SK-N-SH (cell line): ENCODE results near the gene WT1. TPM values are rescaled to one million over a fixed set of nuclear protein-coding genes. Genes with fewer than 3 reads are reported as not detected.

Experiments used
- CTCF ChIA-PET: fragments of 300-600, 350-600 bp; formaldehyde crosslinking; extraction: SDS; loops from one replicate; lab custom pipeline; 2021; lab: Yijun Ruan, JAX
- POLR2A ChIA-PET: fragments of 350-600 bp; sonication (Branson Sonifier 250); formaldehyde crosslinking; extraction: SDS; loops from one replicate; lab custom pipeline; 2020; ENCODE audit warnings: antibody characterized with exemption, inconsistent platforms; lab: Yijun Ruan, JAX
- DNase-seq: peaks from one replicate; pipeline ENCODE4 v3.0.0; 2012
- H2AFZ ChIP-seq: fragments of 200-600 bp; sonication (generic); 2 replicates; pipeline ENCODE4 v1.8.1; 2016; ENCODE audit warnings: antibody characterized with exemption, mild to moderate bottlenecking, low read depth
- H3F3A ChIP-seq: fragments of 200-600 bp; sonication (generic); replicated peaks from 2 replicates; pipeline ENCODE3; 2016; ENCODE audit warnings: antibody characterized with exemption, mild to moderate bottlenecking; ENCODE audit not compliant: insufficient read depth
- H3K27ac ChIP-seq, 2 experiments: fragments of 200-500 bp in 1 of 2; fragments of 200-600 bp in 1 of 2; sonication (Bioruptor generic) in 1 of 2; sonication (generic), shearing (Covaris generic) in 1 of 2; 2 replicates each; pipeline versions ENCODE4 v1.5.1 to v1.6.1; 2014 to 2016; ENCODE audit warnings: low read depth in 2 of 2, inconsistent platforms in 1 of 2, low read length in 1 of 2, mild to moderate bottlenecking in 1 of 2, mixed read lengths in 1 of 2
- H3K27me3 ChIP-seq: fragments of 200-600 bp; sonication (generic), shearing (Covaris generic); 2 replicates; pipeline ENCODE4 v1.6.1; 2016; ENCODE audit warnings: mixed run types; ENCODE audit not compliant: insufficient read depth
- H3K36me3 ChIP-seq, 2 experiments: fragments of 200-500 bp in 1 of 2; fragments of 200-600 bp in 1 of 2; sonication (Bioruptor generic) in 1 of 2; sonication (generic) in 1 of 2; replicated peaks in 1 of 2; 2 replicates each; pipeline versions ENCODE3 to v1.5.1; 2014 to 2016; ENCODE audit warnings: low read length in 1 of 2, mild to moderate bottlenecking in 1 of 2; ENCODE audit not compliant: insufficient read depth in 2 of 2, control insufficient read depth in 1 of 2
- H3K4me1 ChIP-seq, 2 experiments: fragments of 200-500 bp in 1 of 2; fragments of 200-600 bp in 1 of 2; sonication (Bioruptor generic) in 1 of 2; sonication (generic), shearing (Covaris generic) in 1 of 2; 2 replicates each; pipeline versions ENCODE4 v1.5.1 to v1.6.1; 2014 to 2016; ENCODE audit warnings: low read depth in 1 of 2, low read length in 1 of 2, mixed run types in 1 of 2; ENCODE audit not compliant: insufficient read depth in 2 of 2, control insufficient read depth in 1 of 2
- H3K4me2 ChIP-seq: fragments of 200-600 bp; sonication (generic), shearing (Covaris generic); 2 replicates; pipeline ENCODE4 v1.6.1; 2017; ENCODE audit warnings: mixed run types
- H3K4me3 ChIP-seq, 2 experiments: fragments of 200-500 bp in 1 of 2; fragments of 200-600 bp in 1 of 2; sonication (Bioruptor generic) in 1 of 2; sonication (generic), shearing (Covaris generic) in 1 of 2; 2 replicates each; pipeline versions ENCODE4 v1.5.1 to v1.8.1; 2014 to 2016; ENCODE audit warnings: low read depth in 2 of 2, inconsistent platforms in 1 of 2, low read length in 1 of 2, mild to moderate bottlenecking in 1 of 2, mixed read lengths in 1 of 2, moderate library complexity in 1 of 2
- H3K79me2 ChIP-seq: fragments of 200-600 bp; sonication (generic); 2 replicates; pipeline ENCODE4 v1.8.1; 2017; ENCODE audit warnings: mild to moderate bottlenecking; ENCODE audit not compliant: insufficient read depth
- H3K9ac ChIP-seq: fragments of 200-600 bp; sonication (generic); 2 replicates; pipeline ENCODE4 v1.6.1; 2017; ENCODE audit warnings: mixed run types
- H3K9me2 ChIP-seq: fragments of 200-600 bp; sonication (generic); 2 replicates; pipeline ENCODE4 v1.6.1; 2017; ENCODE audit warnings: mixed run types
- H3K9me3 ChIP-seq: fragments of 200-600 bp; sonication (generic); 2 replicates; pipeline ENCODE4 v1.6.1; 2017; ENCODE audit warnings: mixed run types, mild to moderate bottlenecking, moderate library complexity
- H4K20me1 ChIP-seq: fragments of 200-600 bp; sonication (generic); 2 replicates; pipeline ENCODE4 v1.6.1; 2017; ENCODE audit warnings: mild to moderate bottlenecking, mixed run types; ENCODE audit not compliant: insufficient read depth
- EP300 ChIP-seq, 2 experiments: IDR thresholded peaks; 2 replicates each; pipeline versions ENCODE4 v1.4.0 to v1.6.1; 2012; ENCODE audit warnings: borderline replicate concordance in 1 of 2, low read depth in 1 of 2, low read length in 1 of 2
- EZH2phosphoT487 ChIP-seq: fragments of 200-600 bp; sonication (generic); IDR thresholded peaks from 2 replicates; pipeline ENCODE4 v1.6.1; 2017; ENCODE audit warnings: low read depth, mixed run types, mild to moderate bottlenecking, antibody characterized with exemption, moderate library complexity, borderline replicate concordance
- GATA2 ChIP-seq: sonication (generic); formaldehyde crosslinking; IDR thresholded peaks from 2 replicates; pipeline ENCODE4 v1.5.0; 2020; ENCODE audit warnings: mild to moderate bottlenecking, missing genetic modification reagents
- NRF1 ChIP-seq: IDR thresholded peaks from 2 replicates; pipeline ENCODE4 v1.6.1; 2012; ENCODE audit warnings: low read depth, mild to moderate bottlenecking, low read length
- POLR2AphosphoS5 ChIP-seq: IDR thresholded peaks from 2 replicates; pipeline ENCODE4 v1.6.1; 2012; ENCODE audit warnings: low read depth, low read length
- RFX5 ChIP-seq: IDR thresholded peaks from 2 replicates; pipeline ENCODE4 v1.6.1; 2012; ENCODE audit warnings: mild to moderate bottlenecking, improper control_type of control experiment, low read length
- RXRA ChIP-seq: IDR thresholded peaks from 2 replicates; pipeline ENCODE4 v1.4.0; 2012; ENCODE audit warnings: low read depth, mild to moderate bottlenecking, borderline replicate concordance
- TCF12 ChIP-seq: IDR thresholded peaks from 2 replicates; pipeline ENCODE4 v1.4.0; 2012
- TEAD4 ChIP-seq: IDR thresholded peaks from 2 replicates; pipeline ENCODE4 v1.4.0; 2012; ENCODE audit warnings: mild to moderate bottlenecking, borderline replicate concordance; ENCODE audit not compliant: insufficient read depth
- YY1 ChIP-seq: IDR thresholded peaks from 2 replicates; pipeline ENCODE4 v1.4.0; 2012; ENCODE audit warnings: low read depth, mild to moderate bottlenecking
- WGBS: methylation state at CpG from one replicate; pipeline ENCODE4 v1.1.6; 2017; ENCODE audit warnings: low lambda C conversion rate; 5-methylcytosine and 5-hydroxymethylcytosine counted together
- polyA plus RNA-seq, 3 experiments: library from polyadenylated mRNA; depleted of rRNA; stranded (reverse); fragments of >200 nt; gene quantifications; 2 replicates each; pipeline ENCODE4 v1.2.3, GENCODE V29; 2012
- TF ChIP-seq, protein P1 (sequence below): IDR thresholded peaks from 2 replicates; pipeline ENCODE4 v1.4.0; 2012; ENCODE audit warnings: low read depth, borderline replicate concordance

WT1 gene
- polyA plus RNA-seq, 1 of the 3 experiments (the other 2 are of a cell fraction) = 0.49 TPM

DNA sequence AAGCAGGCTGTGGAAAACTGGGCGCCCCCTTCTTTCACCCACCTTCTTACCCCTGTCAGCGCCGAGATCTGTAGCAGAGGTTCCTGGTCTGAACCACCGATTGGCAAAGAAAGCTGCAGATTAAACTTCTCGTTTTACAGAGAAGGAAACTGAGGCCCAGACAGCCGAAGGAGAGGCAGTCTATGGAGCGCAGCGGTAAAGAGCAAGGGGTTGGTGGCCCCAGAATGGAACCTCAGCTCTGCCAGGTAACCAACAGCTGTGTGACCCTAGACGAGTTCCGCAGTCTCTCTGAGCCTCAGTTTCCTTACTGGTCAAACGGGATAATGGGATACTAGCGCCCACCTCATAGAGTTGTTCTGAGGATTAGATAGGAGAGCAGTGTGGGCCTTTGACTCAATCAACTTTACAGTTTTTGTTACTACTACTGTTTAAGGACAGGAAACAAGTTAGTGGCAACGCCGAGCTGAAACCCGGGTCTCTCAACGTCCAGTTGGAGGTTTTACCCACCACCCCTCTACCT lies 3.1 kb upstream of the WT1 start:
- DNase-seq = no peak
- Histone ChIP-seq H3K4me3 (no peak overlapping the region), H3K9ac (no peak overlapping the region), H2AFZ (no peak overlapping the region), H3K36me3 (no peaks in the 10 kb centered on the region), H4K20me1 (peaks cover 8% of the 10 kb centered on the region; the same call in 1 of the 2 replicates), H3K27ac (no peak overlapping the region), H3K4me2 (no peak overlapping the region), H3K9me2 (no peaks in the 10 kb centered on the region), H3K79me2 (no peaks in the 10 kb centered on the region), H3F3A (no peaks in the 10 kb centered on the region), H3K27me3 (peaks cover 91% of the 10 kb centered on the region), H3K4me1 (peaks cover 0 to 9% of the 10 kb centered on the region in 2 experiments; a peak in 1 of 4 replicates), H3K9me3 (no peaks in the 10 kb centered on the region)
- WGBS = 19% methylated on average over 16 of the region's 16 CpGs
- CTCF ChIA-PET = interaction anchor here (1.1 kb wide), 1 partner anchor 115 kb away, joined by 3 read pairs; no protein-coding TSS in a partner anchor
- no peak for TF ChIP-seq TEAD4
- TF ChIP-seq YY1 = no peak
- TF ChIP-seq EZH2phosphoT487 = no peak
- no peak for TF ChIP-seq GATA2 (CRISPR knock-in tag)
- TF ChIP-seq RXRA = no peak
- TF ChIP-seq, protein P1, sequence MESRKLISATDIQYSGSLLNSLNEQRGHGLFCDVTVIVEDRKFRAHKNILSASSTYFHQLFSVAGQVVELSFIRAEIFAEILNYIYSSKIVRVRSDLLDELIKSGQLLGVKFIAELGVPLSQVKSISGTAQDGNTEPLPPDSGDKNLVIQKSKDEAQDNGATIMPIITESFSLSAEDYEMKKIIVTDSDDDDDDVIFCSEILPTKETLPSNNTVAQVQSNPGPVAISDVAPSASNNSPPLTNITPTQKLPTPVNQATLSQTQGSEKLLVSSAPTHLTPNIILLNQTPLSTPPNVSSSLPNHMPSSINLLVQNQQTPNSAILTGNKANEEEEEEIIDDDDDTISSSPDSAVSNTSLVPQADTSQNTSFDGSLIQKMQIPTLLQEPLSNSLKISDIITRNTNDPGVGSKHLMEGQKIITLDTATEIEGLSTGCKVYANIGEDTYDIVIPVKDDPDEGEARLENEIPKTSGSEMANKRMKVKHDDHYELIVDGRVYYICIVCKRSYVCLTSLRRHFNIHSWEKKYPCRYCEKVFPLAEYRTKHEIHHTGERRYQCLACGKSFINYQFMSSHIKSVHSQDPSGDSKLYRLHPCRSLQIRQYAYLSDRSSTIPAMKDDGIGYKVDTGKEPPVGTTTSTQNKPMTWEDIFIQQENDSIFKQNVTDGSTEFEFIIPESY = no peak
- TF ChIP-seq EP300 (IDR thresholded peaks at IDR 0.05; ENCODE audit: borderline replicate concordance in 1 of 2, low read depth in 1 of 2, low read length in 1 of 2) = no peak
- POLR2A ChIA-PET = no interaction called here

DNA sequence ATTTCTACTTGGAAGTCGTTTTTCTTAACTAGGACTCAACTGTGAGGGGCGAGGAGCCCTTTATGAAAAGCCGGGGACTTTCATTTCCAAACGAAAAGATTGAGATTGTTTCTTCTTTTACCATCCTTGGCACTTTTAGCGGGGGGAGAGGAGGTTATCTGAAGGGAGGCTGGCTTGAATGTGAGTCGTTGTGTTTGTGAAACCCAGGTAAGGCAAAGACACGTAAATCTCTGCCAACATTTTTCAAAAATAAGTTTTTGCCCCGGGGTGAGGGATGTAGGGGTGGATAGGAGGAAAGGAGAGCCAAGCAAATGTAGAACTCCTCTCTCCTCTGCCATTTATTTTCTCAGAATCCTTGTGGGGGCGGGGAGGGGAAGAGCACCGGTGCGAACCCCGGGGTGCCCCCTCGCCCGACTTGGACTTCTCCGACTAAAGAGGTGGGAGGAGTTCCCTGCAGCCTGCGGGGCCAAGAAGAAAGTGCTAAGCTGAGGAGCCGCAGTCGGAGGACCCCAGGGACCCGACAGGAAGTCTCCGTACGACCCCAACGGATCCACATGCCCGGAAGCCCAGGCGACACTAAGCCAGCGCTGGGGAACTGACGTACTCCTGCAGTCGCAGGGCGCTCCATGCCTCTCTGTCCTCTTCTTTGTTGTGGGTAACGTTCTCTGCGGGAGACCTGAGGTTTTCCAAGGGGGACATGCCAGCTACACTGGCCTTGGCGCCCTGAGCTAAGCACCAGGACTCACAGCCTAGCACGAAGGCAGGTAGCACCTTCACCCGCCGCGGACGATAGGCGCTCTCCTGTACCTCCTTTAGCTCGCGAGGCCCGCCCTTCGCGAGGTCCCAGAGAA lies 2.4 kb upstream of the WT1 start:
- no peaks in the 10 kb centered on the region for H3K9me2 ChIP-seq
- POLR2A ChIA-PET = no interaction called here

More for the DNA sequence above, 2.4 kb upstream of the WT1 start:
- peaks cover 8% of the 10 kb centered on the region; the same call in 1 of the 2 replicates for H4K20me1 ChIP-seq
- H3K27ac ChIP-seq = no peak overlapping the region
- no peaks in the 10 kb centered on the region for H3K36me3 ChIP-seq
- CTCF ChIA-PET = interaction anchor here (1.1 kb wide), 1 partner anchor 114 kb away, joined by 3 read pairs; no protein-coding TSS in a partner anchor
- DNase-seq = peak; percentile 16
- peaks cover 95% of the 10 kb centered on the region for H3K27me3 ChIP-seq
- no peak overlapping the region for H3K4me3 ChIP-seq
- no peak overlapping the region for H3K4me2 ChIP-seq
- no peak overlapping the region for H2AFZ ChIP-seq
- no peak for TF ChIP-seq NRF1
- TF ChIP-seq, protein P1 = no peak
- TF ChIP-seq POLR2AphosphoS5 = no peak
- TF ChIP-seq YY1 = no peak
- no peak for TF ChIP-seq TCF12
- TF ChIP-seq RFX5 = no peak
- TF ChIP-seq TEAD4 = no peak
- 16% methylated on average over 38 of the region's 42 CpGs for WGBS
- H3K9ac ChIP-seq = no peak overlapping the region
- H3K79me2 ChIP-seq = no peaks in the 10 kb centered on the region
- H3F3A ChIP-seq = no peaks in the 10 kb centered on the region
- H3K4me1 ChIP-seq = peaks cover 0 to 9% of the 10 kb centered on the region in 2 experiments; a peak in 1 of 4 replicates
- no peaks in the 10 kb centered on the region for H3K9me3 ChIP-seq
